Measurements from ENCODE around the gene CCHCR1. TPM values are rescaled to one million over a fixed set of nuclear protein-coding genes. Genes with fewer than 3 reads are reported as not detected.

CCHCR1 gene
- total and polyA plus RNA-seq, 9 of the 15 experiments (the other 6 are each of a cell fraction or from before 2014, with no cell fraction given): 1.2 to 47.3 (median 32.0) TPM

- TF ChIP-seq ZNF780A (CRISPR knock-in tag; IDR thresholded peaks at IDR 0.05) (no peak), GABPA (tag; conservative IDR thresholded peaks at IDR 0.05; ENCODE audit: low read depth) (no peak), ZEB2 (IDR thresholded peaks at IDR 0.05) (peak; percentile 80), ELF4 (CRISPR knock-in tag; IDR thresholded peaks at IDR 0.05) (no peak), SOX6 (IDR thresholded peaks at IDR 0.05) (peak; percentile 60; the same call in 1 of the 2 replicates), NCOA4 (IDR thresholded peaks at IDR 0.05; ENCODE audit: partially characterized antibody) (no peak), CTCF (IDR thresholded peaks at IDR 0.05 in 2 of 3, conservative IDR thresholded peaks at IDR 0.05 in 1 of 3; ENCODE audit: insufficient read depth in 2 of 3, low read depth in 1 of 3, low read length in 3 of 3) (no peak), DNMT1 (IDR thresholded peaks at IDR 0.05) (no peak), AFF1 (IDR thresholded peaks at IDR 0.05; ENCODE audit: low read depth in 1 of 2, partially characterized antibody in 2 of 2) (no peak), MEF2A (IDR thresholded peaks at IDR 0.05; ENCODE audit: control insufficient read depth, low read depth, low read length) (no peak), ZNF384 (IDR thresholded peaks at IDR 0.05; ENCODE audit: low read depth, low read length) (peak; percentile 70), E2F6 (IDR thresholded peaks at IDR 0.05; ENCODE audit: borderline replicate concordance in 1 of 2, extremely low read depth in 1 of 2, insufficient read depth in 1 of 2, insufficient read length in 1 of 2, low read depth in 1 of 2, low read length in 1 of 2, poor library complexity in 1 of 2, severe bottlenecking in 1 of 2) (peak in 1 of 2 experiments; percentile 48), ELF2 (CRISPR knock-in tag; IDR thresholded peaks at IDR 0.05) (peak; percentile 68; the same call in 1 of the 2 replicates), ZKSCAN3 (CRISPR knock-in tag; IDR thresholded peaks at IDR 0.05) (no peak), CTCFL (IDR thresholded peaks at IDR 0.05; ENCODE audit: borderline replicate concordance, insufficient read depth, low read depth, low read length, poor library complexity, severe bottlenecking) (no peak), PTRF (tag; IDR thresholded peaks at IDR 0.05) (no peak), BACH1 (tag; IDR thresholded peaks at IDR 0.05) (no peak; the same call in none of the 2 replicates), CAMTA2 (CRISPR knock-in tag; conservative IDR thresholded peaks at IDR 0.05) (no peak), FOSL1 (tag; conservative IDR thresholded peaks at IDR 0.05) (no peak), ZNF551 (CRISPR knock-in tag; IDR thresholded peaks at IDR 0.05) (no peak)
Observed at GRCh38 chr6:31203345-31203979, 45.9 kb upstream of the CCHCR1 start (continued).
